B cell (primary cell): ENCODE results near the gene ELP2. TPM values are rescaled to one million over a fixed set of nuclear protein-coding genes. Genes with fewer than 3 reads are reported as not detected.

ENCODE experiments used
- ATAC-seq: fragments of 200-7000 bp; cut with Tn5 transposase; one replicate; pipeline ENCODE4 v1.10.0; 2021; ENCODE audit warnings: low read depth, mild to moderate bottlenecking, moderate number of reproducible peaks, moderate library complexity
- CTCF ChIA-PET: fragments of 350-600 bp; sonication (Branson Sonifier 250); formaldehyde crosslinking; loops from one replicate; lab custom pipeline; 2021; ENCODE audit warnings: antibody characterized with exemption, inconsistent platforms; lab: Charles Lee
- POLR2A ChIA-PET: fragments of 350-600 bp; sonication (Branson Sonifier 250); formaldehyde crosslinking; loops from one replicate; lab custom pipeline; 2021; ENCODE audit warnings: antibody characterized with exemption; lab: Charles Lee
- DNase-seq: peaks from one replicate; pipeline ENCODE4 v3.0.0; 2013
- H2AFZ ChIP-seq: 2 replicates; pipeline ENCODE4 v1.6.1; 2012; ENCODE audit warnings: mild to moderate bottlenecking, low read depth, low read length; ENCODE audit not compliant: insufficient read depth, poor library complexity, severe bottlenecking
- H3K27ac ChIP-seq, 2 donors: 1 replicate in 1 of 2; 2 replicates in 1 of 2; pipeline ENCODE4 v1.5.1; 2012 to 2013; ENCODE audit warnings: low read length in 2 of 2, mild to moderate bottlenecking in 2 of 2, moderate library complexity in 1 of 2
- H3K27me3 ChIP-seq, 4 experiments: fragments of 200-600 bp in 1 of 4; sonication (generic) in 1 of 4; replicated peaks in 1 of 4; 1 replicate in 2 of 4; 2 replicates in 2 of 4; pipeline versions ENCODE4 v1.6.1 to v1.7.0; 2013 to 2016; ENCODE audit warnings: low read length in 3 of 4, mild to moderate bottlenecking in 2 of 4, mixed read lengths in 1 of 4, moderate library complexity in 1 of 4; ENCODE audit not compliant: insufficient read depth in 4 of 4, control insufficient read depth in 3 of 4; ENCODE audit errors: control extremely low read depth in 1 of 4
- H3K36me3 ChIP-seq, 2 experiments: replicated peaks in 1 of 2; 1 replicate in 1 of 2; 2 replicates in 1 of 2; pipeline versions ENCODE4 v1.6.1 to v1.7.1; 2013; ENCODE audit warnings: low read length in 1 of 2; ENCODE audit not compliant: insufficient read depth in 2 of 2, control insufficient read depth in 1 of 2; ENCODE audit errors: control extremely low read depth in 1 of 2, extremely low read depth in 1 of 2
- H3K4me1 ChIP-seq, 2 donors: fragments of 200-600 bp in 1 of 2; sonication (generic) in 1 of 2; 1 replicate in 1 of 2; 2 replicates in 1 of 2; pipeline versions ENCODE4 v1.5.1 to v1.6.1; 2013 to 2017; ENCODE audit warnings: low read length in 2 of 2; ENCODE audit not compliant: control insufficient read depth in 2 of 2, insufficient read depth in 2 of 2
- H3K4me2 ChIP-seq: replicated peaks from 2 replicates; pipeline ENCODE3; 2012; ENCODE audit warnings: mild to moderate bottlenecking, low read depth, low read length; ENCODE audit not compliant: poor library complexity, severe bottlenecking
- H3K4me3 ChIP-seq, 5 experiments: fragments of 200-600 bp in 1 of 5; sonication (generic) in 1 of 5; 1 replicate in 3 of 5; 2 replicates in 2 of 5; pipeline versions ENCODE4 v1.5.1 to v1.7.0; 2011 to 2016; ENCODE audit warnings: low read length in 4 of 5, mild to moderate bottlenecking in 4 of 5, low read depth in 2 of 5, control low read depth in 1 of 5, moderate library complexity in 1 of 5; ENCODE audit not compliant: insufficient read depth in 1 of 5; ENCODE audit errors: control extremely low read depth in 1 of 5, extremely low read depth in 1 of 5
- H3K79me2 ChIP-seq: fragments of 200-600 bp; sonication (generic); one replicate; pipeline ENCODE4 v1.6.0; 2016; ENCODE audit warnings: low read length; ENCODE audit not compliant: control insufficient read depth, insufficient read depth
- H3K9ac ChIP-seq: fragments of 200-600 bp; sonication (generic); 2 replicates; pipeline ENCODE4 v1.6.1; 2017; ENCODE audit warnings: mild to moderate bottlenecking, low read length, moderate library complexity
- H3K9me3 ChIP-seq, 3 donors: one replicate each; pipeline versions ENCODE4 v1.6.1 to v1.7.1; 2013; ENCODE audit warnings: low read length in 2 of 3; ENCODE audit not compliant: control insufficient read depth in 2 of 3, insufficient read depth in 1 of 3; ENCODE audit errors: control extremely low read depth in 1 of 3
- H4K20me1 ChIP-seq: 2 replicates; pipeline ENCODE4 v1.6.0; 2012; ENCODE audit warnings: mild to moderate bottlenecking, low read length; ENCODE audit not compliant: insufficient read depth, control insufficient read depth, poor library complexity, severe bottlenecking
- H3K27ac Mint-ChIP-seq: one replicate; pipeline ENCODE4 v1.8.0; 2021; ENCODE audit warnings: mixed read lengths
- H3K27me3 Mint-ChIP-seq: one replicate; pipeline ENCODE4 v1.8.0; 2021; ENCODE audit warnings: mixed read lengths
- H3K4me1 Mint-ChIP-seq: one replicate; pipeline ENCODE4 v1.8.0; 2021; ENCODE audit warnings: mixed read lengths
- H3K4me3 Mint-ChIP-seq: one replicate; pipeline ENCODE4 v1.8.0; 2021; ENCODE audit warnings: mixed read lengths
- H3K9me3 Mint-ChIP-seq: one replicate; pipeline ENCODE4 v1.8.0; 2022; ENCODE audit warnings: mixed read lengths; ENCODE audit not compliant: insufficient read depth
- EZH2 ChIP-seq: IDR thresholded peaks from 2 replicates; pipeline ENCODE4 v1.6.1; 2012; ENCODE audit warnings: borderline replicate concordance, low read depth, mild to moderate bottlenecking, moderate library complexity, low read length; ENCODE audit not compliant: insufficient read depth, poor library complexity, severe bottlenecking
- WGBS: methylation state at CpG from one replicate; pipeline ENCODE4 v1.1.5; 2013; ENCODE audit warnings: missing lambda C conversion rate; ENCODE audit not compliant: insufficient coverage; 5-methylcytosine and 5-hydroxymethylcytosine counted together
- intact Hi-C: fragments of 100-400 bp; cut with micrococcal nuclease; formaldehyde crosslinking; loops from one replicate; pipeline ENCODE4 v1.10.0; 2022
- polyA plus RNA-seq: library from polyadenylated mRNA; depleted of rRNA; stranded (reverse); fragments of >200 nt; gene quantifications from 2 replicates; pipeline ENCODE4 v1.2.3, GENCODE V29; 2012
- total RNA-seq, 2 donors: library from RNA; stranded (reverse); fragments of 120-200 nt in 1 of 2; gene quantifications; 1 replicate in 1 of 2; 2 replicates in 1 of 2; pipeline versions ENCODE4 v1.2.3 to v1.2.4, GENCODE V29; 2013 to 2022
- TF ChIP-seq, protein P1 (sequence below): fragments of 200-600 bp; IDR thresholded peaks from one replicate; pipeline ENCODE4 v1.8.0; 2022; ENCODE audit warnings: antibody characterized with exemption, mild to moderate bottlenecking

Gene ELP2
- total and polyA plus RNA-seq, 2 donors (not counting 1 experiment from before 2014, with no cell fraction given): 45.7 to 137 TPM

DNA sequence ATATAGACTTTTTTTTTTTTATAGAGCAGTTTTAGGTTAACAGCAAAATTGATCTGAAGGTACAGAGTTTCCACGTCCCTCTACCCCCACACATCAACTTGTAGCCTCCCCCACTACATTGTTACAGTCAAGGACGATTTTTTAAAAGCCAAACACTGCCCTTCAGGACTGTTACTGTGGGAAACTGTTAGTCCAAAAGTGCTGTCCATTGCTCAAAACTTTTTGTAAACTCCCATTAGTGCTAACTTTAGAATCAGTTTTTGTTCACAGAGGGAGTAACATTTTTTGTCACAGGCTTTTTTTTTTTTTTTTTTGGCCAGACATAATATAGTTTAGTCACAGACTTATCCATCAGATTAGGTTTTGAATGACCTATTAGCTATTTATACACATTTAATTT is 24.1 kb downstream of the ELP2 start:
- no peak for TF ChIP-seq EZH2
- TF ChIP-seq, protein P1, sequence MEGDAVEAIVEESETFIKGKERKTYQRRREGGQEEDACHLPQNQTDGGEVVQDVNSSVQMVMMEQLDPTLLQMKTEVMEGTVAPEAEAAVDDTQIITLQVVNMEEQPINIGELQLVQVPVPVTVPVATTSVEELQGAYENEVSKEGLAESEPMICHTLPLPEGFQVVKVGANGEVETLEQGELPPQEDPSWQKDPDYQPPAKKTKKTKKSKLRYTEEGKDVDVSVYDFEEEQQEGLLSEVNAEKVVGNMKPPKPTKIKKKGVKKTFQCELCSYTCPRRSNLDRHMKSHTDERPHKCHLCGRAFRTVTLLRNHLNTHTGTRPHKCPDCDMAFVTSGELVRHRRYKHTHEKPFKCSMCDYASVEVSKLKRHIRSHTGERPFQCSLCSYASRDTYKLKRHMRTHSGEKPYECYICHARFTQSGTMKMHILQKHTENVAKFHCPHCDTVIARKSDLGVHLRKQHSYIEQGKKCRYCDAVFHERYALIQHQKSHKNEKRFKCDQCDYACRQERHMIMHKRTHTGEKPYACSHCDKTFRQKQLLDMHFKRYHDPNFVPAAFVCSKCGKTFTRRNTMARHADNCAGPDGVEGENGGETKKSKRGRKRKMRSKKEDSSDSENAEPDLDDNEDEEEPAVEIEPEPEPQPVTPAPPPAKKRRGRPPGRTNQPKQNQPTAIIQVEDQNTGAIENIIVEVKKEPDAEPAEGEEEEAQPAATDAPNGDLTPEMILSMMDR: no peak
- intact Hi-C loops: no loop called here
- Histone ChIP-seq H3K9ac (no peak overlapping the region), H4K20me1 (no peaks in the 10 kb centered on the region), H2AFZ (no peak overlapping the region), H3K79me2 (peaks cover 9% of the 10 kb centered on the region), H3K4me1 (peaks cover 31 to 41% of the 10 kb centered on the region in 2 donors), H3K4me2 (no peak overlapping the region), H3K4me3 (no peak overlapping the region), H3K36me3 (peaks cover 8 to 63% of the 10 kb centered on the region in 2 experiments), H3K27me3 (no peaks in the 10 kb centered on the region), H3K27ac (no peak overlapping the region), H3K9me3 (no peaks in the 10 kb centered on the region)
- ChIA-PET CTCF (no interaction called here), POLR2A (no interaction called here)
- Mint-ChIP-seq H3K27me3 (no peaks in the 10 kb centered on the region), H3K4me3 (no peak overlapping the region), H3K27ac (no peak overlapping the region), H3K9me3 (no peaks in the 10 kb centered on the region), H3K4me1 (peaks cover 44% of the 10 kb centered on the region)
- DNase-seq (no peak), ATAC-seq (no peak)
- WGBS: 83% methylated on average over 1 of the region's 2 CpGs

DNA sequence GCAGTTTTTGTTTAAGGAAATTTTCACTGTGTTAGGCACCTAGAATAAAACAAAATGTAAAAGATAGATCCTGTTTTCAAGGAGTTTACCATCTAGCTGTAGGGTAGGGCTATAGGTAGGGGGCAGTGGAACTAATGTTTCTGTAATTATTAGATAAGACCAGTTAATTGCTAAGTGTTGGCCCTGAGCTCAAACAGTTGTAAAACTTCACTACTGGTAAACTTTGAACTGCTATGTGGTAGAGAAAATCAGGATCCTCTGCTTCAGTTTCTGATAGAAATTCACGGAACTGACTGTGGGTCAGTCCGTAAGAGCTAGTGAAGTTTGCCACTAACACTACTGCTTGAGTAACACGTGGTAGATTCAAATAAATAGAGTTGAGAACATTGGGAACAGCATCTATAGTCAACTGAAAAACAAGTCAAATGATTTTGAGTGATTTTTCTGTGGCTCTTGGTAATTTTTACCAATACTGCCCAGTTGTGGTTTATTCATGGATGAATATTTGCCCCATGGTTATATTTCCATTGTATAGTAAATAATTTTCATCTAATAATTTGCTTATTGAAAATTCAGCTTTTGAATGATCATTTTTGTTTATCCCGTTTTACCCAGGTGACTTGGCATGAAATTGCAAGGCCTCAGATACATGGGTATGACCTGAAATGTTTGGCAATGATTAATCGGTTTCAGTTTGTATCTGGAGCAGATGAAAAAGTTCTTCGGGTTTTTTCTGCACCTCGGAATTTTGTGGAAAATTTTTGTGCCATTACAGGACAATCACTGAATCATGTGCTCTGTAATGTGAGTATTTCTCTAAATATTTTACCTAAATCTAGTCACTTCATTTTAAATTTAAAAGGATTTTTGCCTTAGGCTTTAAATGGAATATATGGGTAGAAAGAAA is 26.4 kb downstream of the ELP2 start:
- Mint-ChIP-seq H3K9me3 (no peaks in the 10 kb centered on the region), H3K27me3 (no peaks in the 10 kb centered on the region), H3K27ac (no peak overlapping the region), H3K4me3 (no peak overlapping the region), H3K4me1 (peaks cover 25% of the 10 kb centered on the region)
- DNase-seq: no peak
- H3K36me3 ChIP-seq: peaks cover 11 to 83% of the 10 kb centered on the region in 2 experiments
- no peak overlapping the region for H2AFZ ChIP-seq
- TF ChIP-seq, protein P1: no peak
- TF ChIP-seq EZH2: no peak
- no peak overlapping the region for H3K27ac ChIP-seq
- intact Hi-C loops: no loop called here
- no peaks in the 10 kb centered on the region for H3K9me3 ChIP-seq
- peaks cover 8 to 18% of the 10 kb centered on the region in 2 donors for H3K4me1 ChIP-seq
- no peak for ATAC-seq
- POLR2A ChIA-PET: no interaction called here
- 95% methylated on average over 5 of the region's 7 CpGs for WGBS
- no peaks in the 10 kb centered on the region for H3K27me3 ChIP-seq
- peaks cover 14% of the 10 kb centered on the region for H3K79me2 ChIP-seq
- no peaks in the 10 kb centered on the region for H4K20me1 ChIP-seq
- no peak overlapping the region for H3K4me3 ChIP-seq
- CTCF ChIA-PET: interaction anchor here (1.2 to 1.9 kb wide), 3 partner anchors 10 to 138 kb away, joined by 3 to 4 read pairs (median 3); no protein-coding TSS in a partner anchor
- H3K9ac ChIP-seq: no peak overlapping the region
- H3K4me2 ChIP-seq: no peak overlapping the region
